Transverse colon (tissue), 4 donors: ENCODE results near the gene ZPBP2. TPM values are rescaled to one million over a fixed set of nuclear protein-coding genes. Genes with fewer than 3 reads are reported as not detected.

ENCODE experiments used
- DNase-seq: peaks from one replicate; pipeline ENCODE4 v3.0.0-alpha.2; 2019
- H3K27ac ChIP-seq, 4 donors: fragments of 200-600 bp; sonication (generic); 2 replicates each; pipeline ENCODE4 v1.5.1; 2016 to 2018; ENCODE audit warnings: inconsistent platforms in 4 of 4
- H3K27me3 ChIP-seq: fragments of 200-600 bp; sonication (generic); 2 replicates; pipeline ENCODE4 v1.5.1; 2017; ENCODE audit warnings: inconsistent platforms
- H3K36me3 ChIP-seq, 4 donors: fragments of 200-600 bp; sonication (generic); 2 replicates each; pipeline ENCODE4 v1.5.1; 2017 to 2019; ENCODE audit warnings: inconsistent platforms in 4 of 4
- H3K4me1 ChIP-seq, 4 donors: fragments of 200-600 bp; sonication (generic); 2 replicates each; pipeline ENCODE4 v1.5.1; 2017 to 2020; ENCODE audit warnings: inconsistent platforms in 4 of 4
- H3K4me3 ChIP-seq, 4 donors: fragments of 200-600 bp; sonication (generic); 1 replicate in 1 of 4; 2 replicates in 3 of 4; pipeline versions ENCODE4 v1.5.1 to v1.6.1; 2017 to 2019; ENCODE audit warnings: inconsistent platforms in 4 of 4
- H3K9me3 ChIP-seq, 2 donors: fragments of 200-600 bp; sonication (generic); 2 replicates each; pipeline ENCODE4 v1.5.1; 2017 to 2019; ENCODE audit warnings: inconsistent platforms in 2 of 2
- CTCF ChIP-seq, 5 experiments: fragments of 200-600 bp in 3 of 5; fragments of 450-650 bp in 2 of 5; sonication (generic) in 3 of 5; IDR thresholded peaks; 1 replicate in 2 of 5; 2 replicates in 3 of 5; pipeline ENCODE4 v1.5.1; 2016 to 2017; ENCODE audit warnings: antibody characterized with exemption in 5 of 5, inconsistent platforms in 3 of 5, mild to moderate bottlenecking in 2 of 5, moderate library complexity in 1 of 5
- EP300 ChIP-seq: sonication (generic); formaldehyde crosslinking; IDR thresholded peaks from one replicate; pipeline ENCODE4 v1.6.1; 2017; ENCODE audit warnings: antibody characterized with exemption, low read depth
- POLR2A ChIP-seq: fragments of 450-650 bp; IDR thresholded peaks from one replicate; pipeline ENCODE4 v1.6.1; 2016; ENCODE audit warnings: antibody characterized with exemption, mild to moderate bottlenecking, moderate library complexity
- POLR2AphosphoS5 ChIP-seq, 3 donors: sonication (generic); formaldehyde crosslinking; IDR thresholded peaks; one replicate each; pipeline ENCODE4 v1.6.1; 2016; ENCODE audit warnings: antibody characterized with exemption in 3 of 3
- WGBS, 2 donors: methylation state at CpG; one replicate each; pipeline ENCODE4 v1.1.5; 2018; ENCODE audit warnings: low coverage in 1 of 2; 5-methylcytosine and 5-hydroxymethylcytosine counted together
- in situ Hi-C, 4 donors: fragments of 200-750 bp; cut with MboI; loops; one replicate each; pipeline versions ENCODE4 v1.15.0 to v1.15.1; 2017; ENCODE audit warnings: low sequenced_read_pairs in 3 of 4, low pct_ligation_motif_present in 1 of 4, low pct_unique_long_range_greater_than_20kb in 1 of 4
- intact Hi-C: fragments of 100-400 bp; cut with DNase I; formaldehyde crosslinking; loops from one replicate; pipeline ENCODE4 v1.15.1; 2023; ENCODE audit warnings: low total_unique reads
- total RNA-seq, 4 donors: library from RNA; depleted of rRNA; stranded (reverse); fragments of >200 nt; gene quantifications; one replicate each; pipeline ENCODE4 v1.1.0, GENCODE V29; 2016

Gene ZPBP2
- total RNA-seq, 4 donors from 2014 or later: 0.27 TPM; not detected in 3

GRCh38 chr17:39867084-39867879, 720 bp upstream of the ZPBP2 start:
- TF ChIP-seq CTCF (IDR thresholded peaks at IDR 0.05) (no peak), EP300 (no peak)
- H3K4me3 ChIP-seq: peak overlapping the region in 1 of 4 donors; percentile 26
- 75 to 90% methylated on average over 7 to 21 of the region's 21 CpGs for WGBS, 2 donors

GRCh38 chr17:39868554-39868942, 546 bp downstream of the ZPBP2 start:
- Histone ChIP-seq H3K9me3 (no peaks in the 10 kb centered on the region), H3K4me1 (peaks cover 4 to 16% (median 8%) of the 10 kb centered on the region in 4 donors), H3K27me3 (peaks cover 59% of the 10 kb centered on the region), H3K4me3 (no peak overlapping the region), H3K27ac (no peak overlapping the region), H3K36me3 (no peaks in the 10 kb centered on the region)
- intact Hi-C loops: no loop called here
- 85 to 96% methylated on average over 3 to 17 of the region's 17 CpGs for WGBS, 2 donors
- in situ Hi-C loops: no loop called here
- no peak for TF ChIP-seq EP300
- no peak for TF ChIP-seq POLR2A
- no peak for TF ChIP-seq POLR2AphosphoS5 (IDR thresholded peaks at IDR 0.05)
- no peak for TF ChIP-seq CTCF (IDR thresholded peaks at IDR 0.05)
- DNase-seq: no peak

More at GRCh38 chr17:39867084-39867879, 720 bp upstream of the ZPBP2 start:
- Histone ChIP-seq H3K27me3 (peaks cover 68% of the 10 kb centered on the region), H3K9me3 (no peaks in the 10 kb centered on the region), H3K4me1 (peaks cover 0 to 17% (median 8%) of the 10 kb centered on the region in 4 donors), H3K36me3 (no peaks in the 10 kb centered on the region), H3K27ac (peak overlapping the region; percentile 9 to 71 (median 54))
- intact Hi-C loops: no loop called here
- DNase-seq: peak; percentile 42
- in situ Hi-C loops: no loop called here

- in situ Hi-C loops (no loop called here), intact Hi-C loops (no loop called here)
- no peak overlapping the region for H3K4me3 ChIP-seq
- no peak for TF ChIP-seq POLR2AphosphoS5 (IDR thresholded peaks at IDR 0.05)
- TF ChIP-seq EP300: no peak
- TF ChIP-seq CTCF (IDR thresholded peaks at IDR 0.05): no peak
- no peak for TF ChIP-seq POLR2A
- no peak for DNase-seq
- no peaks in the 10 kb centered on the region for H3K9me3 ChIP-seq
- H3K27ac ChIP-seq: no peak overlapping the region
- WGBS, 2 donors: 86 to 100% methylated on average over 1 of the region's 1 CpG
- peaks cover 54% of the 10 kb centered on the region for H3K27me3 ChIP-seq
- peaks cover 0 to 4% (median under 1%) of the 10 kb centered on the region in 4 donors for H3K4me1 ChIP-seq
- H3K36me3 ChIP-seq: no peaks in the 10 kb centered on the region
These were observed 2.8 kb downstream of the ZPBP2 start for GRCh38 chr17:39870776-39871175.

- no peak for DNase-seq
- Histone ChIP-seq H3K27ac (no peak overlapping the region), H3K27me3 (peaks cover 53% of the 10 kb centered on the region), H3K4me3 (no peak overlapping the region), H3K4me1 (peaks cover 0 to 4% (median 0%) of the 10 kb centered on the region in 4 donors), H3K9me3 (no peaks in the 10 kb centered on the region), H3K36me3 (no peaks in the 10 kb centered on the region)
- TF ChIP-seq POLR2A (no peak), EP300 (no peak), POLR2AphosphoS5 (IDR thresholded peaks at IDR 0.05) (no peak), CTCF (IDR thresholded peaks at IDR 0.05) (no peak)
- in situ Hi-C loops: no loop called here
- WGBS, 2 donors: 80 to 85% methylated on average over 2 of the region's 2 CpGs
- intact Hi-C loops: no loop called here
These were observed 3.8 kb downstream of the ZPBP2 start for GRCh38 chr17:39871801-39872200.
